ENCODE results near the gene NDST4. TPM values are rescaled to one million over a fixed set of nuclear protein-coding genes. Genes with fewer than 3 reads are reported as not detected.

NDST4 gene
- total RNA-seq, 1 donor from 2014 or later, result not detected

DNA sequence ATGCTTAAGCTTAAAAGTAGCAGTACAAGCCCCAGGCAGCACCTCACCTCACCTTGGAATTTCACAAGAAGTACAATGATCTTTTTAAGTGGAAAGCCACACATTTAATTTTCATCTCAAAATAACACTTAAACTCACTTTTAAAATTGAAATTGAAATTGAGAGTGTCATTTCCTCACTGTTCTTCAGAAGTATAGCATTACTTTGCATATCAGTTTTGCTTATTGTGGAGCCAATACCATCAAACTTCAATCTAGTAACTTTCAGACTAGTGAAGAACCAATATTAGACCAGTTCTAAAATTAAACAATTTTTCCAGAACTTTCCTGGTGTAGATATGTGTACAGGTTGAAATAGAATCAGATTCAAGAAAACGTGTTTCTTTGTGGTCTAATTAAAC, 242.4 kb downstream of the NDST4 start:
- H3K27me3 ChIP-seq (ENCODE audit: low read depth), result no peaks in the 10 kb centered on the region
- no peaks in the 10 kb centered on the region for H3K9me3 ChIP-seq
- TF ChIP-seq, protein P1, sequence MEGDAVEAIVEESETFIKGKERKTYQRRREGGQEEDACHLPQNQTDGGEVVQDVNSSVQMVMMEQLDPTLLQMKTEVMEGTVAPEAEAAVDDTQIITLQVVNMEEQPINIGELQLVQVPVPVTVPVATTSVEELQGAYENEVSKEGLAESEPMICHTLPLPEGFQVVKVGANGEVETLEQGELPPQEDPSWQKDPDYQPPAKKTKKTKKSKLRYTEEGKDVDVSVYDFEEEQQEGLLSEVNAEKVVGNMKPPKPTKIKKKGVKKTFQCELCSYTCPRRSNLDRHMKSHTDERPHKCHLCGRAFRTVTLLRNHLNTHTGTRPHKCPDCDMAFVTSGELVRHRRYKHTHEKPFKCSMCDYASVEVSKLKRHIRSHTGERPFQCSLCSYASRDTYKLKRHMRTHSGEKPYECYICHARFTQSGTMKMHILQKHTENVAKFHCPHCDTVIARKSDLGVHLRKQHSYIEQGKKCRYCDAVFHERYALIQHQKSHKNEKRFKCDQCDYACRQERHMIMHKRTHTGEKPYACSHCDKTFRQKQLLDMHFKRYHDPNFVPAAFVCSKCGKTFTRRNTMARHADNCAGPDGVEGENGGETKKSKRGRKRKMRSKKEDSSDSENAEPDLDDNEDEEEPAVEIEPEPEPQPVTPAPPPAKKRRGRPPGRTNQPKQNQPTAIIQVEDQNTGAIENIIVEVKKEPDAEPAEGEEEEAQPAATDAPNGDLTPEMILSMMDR (IDR thresholded peaks at IDR 0.05), result no peak
- H3K4me1 ChIP-seq, result no peaks in the 10 kb centered on the region
- ATAC-seq, result no peak
- no peaks in the 10 kb centered on the region for H3K36me3 ChIP-seq
- no peak overlapping the region for H3K27ac ChIP-seq
- no peak for DNase-seq
- no peak overlapping the region for H3K4me3 ChIP-seq
- intact Hi-C loops (cut with DNase I), result no loop called here

DNA sequence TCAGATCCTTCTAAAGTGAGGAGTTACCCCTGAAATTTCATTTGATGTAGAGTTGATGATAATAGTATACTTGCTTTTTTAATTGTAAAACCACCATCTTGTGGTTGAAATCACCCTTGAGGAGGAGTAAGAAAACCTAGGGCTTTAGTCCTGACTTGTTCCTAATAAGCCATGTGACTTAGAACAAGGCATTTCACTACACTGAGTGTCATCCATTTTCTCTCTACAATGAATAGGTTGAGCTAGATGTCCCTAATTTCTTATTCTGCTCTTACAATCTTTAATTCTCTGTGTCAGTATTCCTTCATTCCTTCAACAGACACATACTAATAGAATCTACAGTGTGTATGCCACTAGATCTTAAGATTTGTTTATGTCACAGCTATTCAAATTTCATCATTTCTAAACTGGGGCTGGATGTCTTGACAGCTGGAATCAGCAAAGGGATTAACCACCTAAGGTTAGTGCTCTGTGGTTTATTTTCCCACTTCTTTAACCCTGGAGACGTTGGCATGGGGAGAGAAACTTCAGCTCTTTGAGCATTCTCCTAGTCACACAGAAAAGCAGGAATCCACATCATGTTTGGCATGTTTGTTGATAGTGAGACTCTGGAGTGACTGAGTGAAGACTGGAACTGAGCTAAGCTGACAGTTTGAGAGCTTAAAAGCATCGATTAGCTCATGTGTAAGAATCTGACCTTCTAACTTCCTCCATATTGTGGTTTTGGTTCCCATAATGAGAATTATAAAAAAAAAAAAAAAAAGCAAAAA, 246.3 kb downstream of the NDST4 start:
- Histone ChIP-seq H3K9me3 (no peaks in the 10 kb centered on the region), H3K4me3 (no peak overlapping the region), H3K27ac (no peak overlapping the region), H3K27me3 (ENCODE audit: low read depth) (no peaks in the 10 kb centered on the region), H3K36me3 (no peaks in the 10 kb centered on the region), H3K4me1 (no peaks in the 10 kb centered on the region)
- no peak for ATAC-seq
- no peak for DNase-seq
- TF ChIP-seq, protein P1 (IDR thresholded peaks at IDR 0.05), result no peak
- intact Hi-C loops (cut with DNase I), result no loop called here

DNA sequence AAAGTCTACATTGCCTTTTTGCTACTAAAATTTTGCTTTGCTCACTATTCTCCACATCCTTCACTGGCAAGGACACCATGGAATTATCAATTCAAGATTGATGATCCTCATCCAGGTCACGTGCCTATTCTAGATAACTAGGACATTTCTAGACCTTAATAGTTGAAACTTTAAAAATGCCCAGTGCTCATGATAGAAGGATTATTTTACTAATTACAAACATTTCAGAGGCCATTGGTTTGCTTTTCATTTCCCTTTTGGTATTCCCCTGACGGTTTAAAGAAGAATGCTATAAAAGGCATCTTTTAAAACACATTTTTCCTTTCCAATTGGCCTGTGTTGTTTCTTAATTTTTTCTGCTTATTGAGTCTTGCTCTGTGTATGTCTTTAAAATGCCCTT, 249.4 kb downstream of the NDST4 start:
- H3K4me3 ChIP-seq, result no peak overlapping the region
- intact Hi-C loops (cut with DNase I), result no loop called here
- TF ChIP-seq, protein P1 (IDR thresholded peaks at IDR 0.05), result no peak
- no peak for DNase-seq
- no peaks in the 10 kb centered on the region for H3K27me3 ChIP-seq (ENCODE audit: low read depth)
- no peak for ATAC-seq
- no peaks in the 10 kb centered on the region for H3K36me3 ChIP-seq
- no peak overlapping the region for H3K27ac ChIP-seq
- no peaks in the 10 kb centered on the region for H3K4me1 ChIP-seq
- H3K9me3 ChIP-seq, result no peaks in the 10 kb centered on the region

DNA sequence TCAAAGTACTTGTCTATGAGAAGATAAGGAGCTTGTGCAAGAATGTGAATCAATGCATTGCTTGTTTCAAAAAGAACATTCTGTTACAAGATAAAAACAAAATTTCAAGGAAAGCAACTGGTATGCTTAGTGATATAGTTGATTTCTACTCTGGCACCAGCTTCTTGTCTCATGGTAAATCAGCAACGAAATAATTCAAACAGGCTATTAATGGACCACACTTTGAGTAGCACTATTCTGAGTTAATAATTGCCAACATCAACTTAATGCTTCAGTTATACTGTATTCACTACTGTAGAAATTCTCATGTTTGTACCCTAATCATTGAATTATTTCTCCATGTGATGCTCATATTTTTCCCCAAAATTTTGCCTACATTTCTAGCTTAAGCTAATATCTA, 252.6 kb downstream of the NDST4 start:
- Histone ChIP-seq H3K27ac (no peak overlapping the region), H3K36me3 (no peaks in the 10 kb centered on the region), H3K27me3 (ENCODE audit: low read depth) (no peaks in the 10 kb centered on the region), H3K4me1 (no peaks in the 10 kb centered on the region), H3K9me3 (no peaks in the 10 kb centered on the region), H3K4me3 (no peak overlapping the region)
- intact Hi-C loops (cut with DNase I), result no loop called here
- ATAC-seq, result no peak
- TF ChIP-seq, protein P1 (IDR thresholded peaks at IDR 0.05), result no peak
- DNase-seq, result no peak

DNA sequence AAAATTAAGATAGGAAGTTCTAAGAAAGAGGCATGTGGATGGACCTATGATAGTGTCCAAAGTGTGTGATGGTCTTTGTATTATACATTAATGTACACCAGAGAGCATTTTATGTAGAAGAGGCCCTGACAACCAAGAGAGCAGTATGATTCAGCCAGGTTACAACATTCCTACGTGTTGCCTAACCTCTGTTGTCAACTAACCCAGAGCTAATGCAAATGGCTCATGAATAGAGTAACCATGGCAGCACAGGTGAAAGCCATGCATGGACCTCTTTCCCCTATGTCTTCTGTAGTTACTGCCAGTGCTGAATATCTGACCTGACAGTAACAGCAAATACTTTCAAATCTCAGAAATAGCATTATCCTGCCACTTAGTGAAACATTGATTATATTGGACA, 255.6 kb downstream of the NDST4 start:
- Histone ChIP-seq H3K36me3 (no peaks in the 10 kb centered on the region), H3K4me1 (no peaks in the 10 kb centered on the region), H3K27me3 (ENCODE audit: low read depth) (no peaks in the 10 kb centered on the region), H3K4me3 (no peak overlapping the region), H3K27ac (no peak overlapping the region), H3K9me3 (peaks cover 2% of the 10 kb centered on the region)
- TF ChIP-seq, protein P1 (IDR thresholded peaks at IDR 0.05), result no peak
- DNase-seq (no peak), ATAC-seq (no peak)
- intact Hi-C loops (cut with DNase I), result no loop called here

All from lower lobe of right lung (tissue), 2 donors.